ENCODE measurements around the gene EXOSC3. TPM values are rescaled to one million over a fixed set of nuclear protein-coding genes. Genes with fewer than 3 reads are reported as not detected.
"Not testable (repeated sequence)": the region's sequence is repeated elsewhere in the genome, so short reads cannot be mapped to it uniquely, and the experiment has no call there.

The EXOSC3 gene
- total RNA-seq: 100 to 1,000 TPM; 121 to 131 TPM

GRCh38 chr9:37784616-37785483 is at the start of gene EXOSC3:
Gene EXOSC3, minus strand, starts transcription at chr9:37785064. Its CDS starts 20 bp downstream, at chr9:37785044.
- ChIA-PET CTCF (interaction anchor here (0.8 to 1.7 kb wide), 5 partner anchors 10 to 304 kb away, joined by 3 to 5 read pairs (median 4); partner anchors contain the start of genes DCAF10 and TOMM5), POLR2A (interaction anchor here (1.6 to 2.3 kb wide), 2 partner anchors 13 to 16 kb away, joined by 4 to 19 read pairs; partner anchors contain the start of gene DCAF10)

GRCh38 chr9:37827483-37828165 is 42.8 kb upstream of the EXOSC3 start:
- ChIA-PET CTCF (no interaction called here), POLR2A (no interaction called here)

GRCh38 chr9:37825174-37825573 is 40.3 kb upstream of the EXOSC3 start:
- POLR2A ChIA-PET: not testable (repeated sequence)

GRCh38 chr9:37820142-37820541 is 35.3 kb upstream of the EXOSC3 start:
- CTCF ChIA-PET: no interaction called here

More at GRCh38 chr9:37825174-37825573, 40.3 kb upstream of the EXOSC3 start:
- CTCF ChIA-PET: not testable (repeated sequence)

GRCh38 chr9:37818849-37819248 is 34.0 kb upstream of the EXOSC3 start:
- ChIA-PET POLR2A (no interaction called here), CTCF (no interaction called here)

More at GRCh38 chr9:37820142-37820541, 35.3 kb upstream of the EXOSC3 start:
- POLR2A ChIA-PET: no interaction called here

GRCh38 chr9:37812773-37813379 is 28.0 kb upstream of the EXOSC3 start:
- ChIA-PET POLR2A (no interaction called here), CTCF (no interaction called here)

- ChIA-PET CTCF (no interaction called here), POLR2A (no interaction called here)
These were observed 27.1 kb upstream of the EXOSC3 start for GRCh38 chr9:37811906-37812476.

GRCh38 chr9:37809676-37810075 is 24.8 kb upstream of the EXOSC3 start:
- CTCF ChIA-PET, POLR2A ChIA-PET: not testable (repeated sequence)

- CTCF ChIA-PET: no interaction called here
These were observed 21.4 kb upstream of the EXOSC3 start for GRCh38 chr9:37806271-37806670.

GRCh38 chr9:37801959-37802711 is 17.3 kb upstream of the EXOSC3 start:
- ChIA-PET CTCF (no interaction called here), POLR2A (interaction anchor here (0.6 kb wide), 1 partner anchor 47 kb away, joined by 3 read pairs; no protein-coding TSS in a partner anchor)

More at GRCh38 chr9:37806271-37806670, 21.4 kb upstream of the EXOSC3 start:
- POLR2A ChIA-PET: no interaction called here

GRCh38 chr9:37801287-37801850 is 16.5 kb upstream of the EXOSC3 start:
- ChIA-PET CTCF (interaction anchor here (1.0 to 1.3 kb wide), 2 partner anchors 17 to 22 kb away, joined by 3 to 5 read pairs; partner anchors contain the start of gene EXOSC3), POLR2A (interaction anchor here (0.6 to 1.7 kb wide), 6 partner anchors 17 to 207 kb away, joined by 3 to 19 read pairs (median 5); partner anchors contain the start of genes EXOSC3 and SLC25A51)

- ChIA-PET CTCF (interaction anchor here (1.0 to 1.3 kb wide), 2 partner anchors 16 to 22 kb away, joined by 3 to 5 read pairs; partner anchors contain the start of gene EXOSC3), POLR2A (interaction anchor here (0.6 to 1.7 kb wide), 6 partner anchors 16 to 207 kb away, joined by 3 to 19 read pairs (median 6); partner anchors contain the start of genes EXOSC3 and SLC25A51)
These were observed 15.9 kb upstream of the EXOSC3 start, which contains the start of gene DCAF10 for GRCh38 chr9:37800631-37801286. Gene DCAF10, plus strand, starts transcription at chr9:37800797. Its CDS starts 70 bp downstream, at chr9:37800867.

GRCh38 chr9:37798677-37799076 is 13.8 kb upstream of the EXOSC3 start:
- POLR2A ChIA-PET: no interaction called here
- CTCF ChIA-PET: no interaction called here

GRCh38 chr9:37796232-37796631 is 11.4 kb upstream of the EXOSC3 start:
- ChIA-PET CTCF (no interaction called here), POLR2A (no interaction called here)

GRCh38 chr9:37792122-37792521 is 7.3 kb upstream of the EXOSC3 start:
- ChIA-PET CTCF (no interaction called here), POLR2A (no interaction called here)

- ChIA-PET CTCF (no interaction called here), POLR2A (no interaction called here)
These were observed 5.2 kb upstream of the EXOSC3 start for GRCh38 chr9:37790096-37790495.

GRCh38 chr9:37788332-37788731 is 3.5 kb upstream of the EXOSC3 start:
- POLR2A ChIA-PET: no interaction called here
- CTCF ChIA-PET: no interaction called here

GRCh38 chr9:37787059-37787458 is 2.2 kb upstream of the EXOSC3 start:
- POLR2A ChIA-PET: no interaction called here
- CTCF ChIA-PET: no interaction called here

Data from activated CD8-positive, alpha-beta memory T cell treated with anti-CD3 and anti-CD28 coated beads for 36 hours (primary cell).